ENCODE results near the gene GTF3C4.

Gene GTF3C4

DNA sequence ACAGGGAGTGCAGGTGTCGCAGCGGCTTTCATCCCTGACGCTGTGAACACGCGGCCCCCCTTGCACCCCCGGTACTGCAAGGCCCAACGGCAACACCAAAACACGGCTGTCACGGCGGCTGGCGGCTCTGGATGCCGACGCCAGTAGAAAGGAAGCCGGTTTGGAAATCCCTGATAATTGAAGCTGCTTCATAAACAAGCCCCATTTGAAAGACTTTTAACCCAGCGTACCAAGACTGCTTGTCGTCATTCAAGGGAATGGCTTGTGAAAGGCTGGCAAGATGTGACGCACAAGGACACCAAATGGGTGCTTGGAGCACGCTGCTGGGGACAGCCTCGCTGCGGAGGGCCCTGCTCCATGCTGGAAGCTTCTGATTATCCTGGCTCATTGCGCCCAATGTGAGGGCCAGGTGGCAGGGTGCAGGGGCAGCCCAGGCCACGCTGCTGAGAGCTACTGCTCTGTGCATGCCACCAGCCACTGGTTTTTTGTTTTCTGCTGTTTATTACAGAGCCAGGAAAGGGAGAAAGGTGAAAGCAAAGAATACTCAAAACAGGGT, 63.1 kb downstream of the GTF3C4 start:
- no peak for DNase-seq

DNA sequence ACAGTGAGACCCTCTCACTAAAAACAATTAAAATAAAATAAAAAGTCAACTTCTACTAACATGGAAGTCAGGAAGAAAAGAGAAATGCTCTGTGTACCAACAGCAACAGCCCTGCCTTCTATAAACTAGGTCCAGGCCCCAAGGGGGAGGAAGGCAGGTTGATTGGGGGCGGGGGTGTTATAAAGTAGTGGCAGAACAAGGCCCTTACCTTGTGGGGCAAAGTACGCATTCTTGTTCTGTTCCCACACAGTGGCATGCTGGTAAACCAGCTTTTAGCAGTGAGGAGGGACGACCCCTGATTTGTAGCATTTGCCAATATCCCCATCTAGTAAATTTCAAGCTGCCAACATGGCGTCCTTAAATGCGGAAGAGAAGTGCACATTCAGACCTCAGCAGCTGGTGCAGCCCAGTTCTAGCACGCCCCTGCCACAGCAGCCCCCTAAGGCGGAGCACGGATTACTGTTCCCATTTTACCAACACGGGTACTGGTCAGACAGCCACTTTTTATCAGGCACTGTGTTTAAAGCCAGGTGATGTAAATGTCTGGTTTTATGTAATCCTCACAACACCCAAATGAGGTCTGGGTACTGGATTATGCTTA, 69.5 kb downstream of the GTF3C4 start:
- no peak for DNase-seq

- no peak for DNase-seq
These were observed 70.5 kb downstream of the GTF3C4 start for GRCh38 chr9:132740526-132741309.

DNA sequence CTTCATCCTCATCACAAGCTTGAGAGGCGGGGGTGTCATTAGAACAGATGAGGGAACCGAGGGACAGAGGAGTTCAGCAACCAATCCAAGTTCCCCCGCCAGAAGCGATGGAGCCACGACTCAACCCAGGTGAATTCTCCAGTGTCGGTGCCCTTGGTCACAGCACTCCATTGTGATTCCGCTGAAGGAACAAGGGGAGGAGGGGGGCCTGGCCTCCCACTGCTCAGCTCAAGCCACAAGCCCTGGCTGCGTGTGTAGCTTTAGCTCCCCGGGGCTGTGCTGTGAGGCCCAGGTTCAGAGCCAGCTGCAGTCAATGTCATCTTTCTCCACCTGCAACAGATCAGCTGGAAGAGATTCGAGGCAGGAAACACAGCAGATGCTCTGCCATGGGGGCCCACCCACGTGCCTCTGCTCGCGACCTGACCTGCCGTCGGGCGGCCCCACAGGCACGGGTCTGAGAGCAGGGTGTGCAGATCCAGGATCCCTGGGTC, 72.6 kb downstream of the GTF3C4 start:
- DNase-seq: no peak

GRCh38 chr9:132743931-132744479, 73.7 kb downstream of the GTF3C4 start:
- DNase-seq: no peak

Data from GDM1 (cell line).